ENCODE data around the gene SAP30. TPM values are rescaled to one million over a fixed set of nuclear protein-coding genes. Genes with fewer than 3 reads are reported as not detected.

SAP30 gene
- total RNA-seq, 1 experiment from 2014 or later = 11.4 TPM

GRCh38 chr4:173379929-173380328, 9.2 kb downstream of the SAP30 start:
- Histone ChIP-seq H3K4me2 (no peak overlapping the region), H3F3A (ENCODE audit: insufficient read depth, low read depth) (no peaks in the 10 kb centered on the region), H3K9me3 (ENCODE audit: insufficient read depth, low read depth) (no peaks in the 10 kb centered on the region), H3K9me2 (ENCODE audit: insufficient read depth) (no peaks in the 10 kb centered on the region), H2AFZ (no peak overlapping the region), H3K27me3 (ENCODE audit: insufficient read depth, low read depth) (no peaks in the 10 kb centered on the region), H3K36me3 (ENCODE audit: low read depth) (no peaks in the 10 kb centered on the region), H3K79me2 (ENCODE audit: low read depth) (no peaks in the 10 kb centered on the region), H3K4me3 (no peak overlapping the region), H4K20me1 (ENCODE audit: insufficient read depth) (no peaks in the 10 kb centered on the region), H3K27ac (no peak overlapping the region), H3K4me1 (replicated peaks; ENCODE audit: insufficient read depth) (no peaks in the 10 kb centered on the region)
- intact Hi-C loops (cut with micrococcal nuclease; ENCODE audit: unreplicated experiment) = no loop called here
- ChIA-PET POLR2A (ENCODE audit: unreplicated experiment) (no interaction called here), CTCF (no interaction called here)
- DNase-seq = no peak
- BruUV-seq (replicated peaks) = no TSS peak
- TF ChIP-seq CTCF (conservative IDR thresholded peaks at IDR 0.05) (no peak), EZH2 (IDR thresholded peaks at IDR 0.05; ENCODE audit: low read depth) (no peak)

- Histone ChIP-seq H3K27me3 (ENCODE audit: insufficient read depth, low read depth) (no peaks in the 10 kb centered on the region), H3K4me1 (replicated peaks; ENCODE audit: insufficient read depth) (no peaks in the 10 kb centered on the region), H3K36me3 (ENCODE audit: low read depth) (no peaks in the 10 kb centered on the region), H2AFZ (no peak overlapping the region), H3F3A (ENCODE audit: insufficient read depth, low read depth) (no peaks in the 10 kb centered on the region), H4K20me1 (ENCODE audit: insufficient read depth) (no peaks in the 10 kb centered on the region), H3K4me2 (no peak overlapping the region), H3K79me2 (ENCODE audit: low read depth) (no peaks in the 10 kb centered on the region), H3K9me2 (ENCODE audit: insufficient read depth) (no peaks in the 10 kb centered on the region), H3K4me3 (no peak overlapping the region), H3K27ac (no peak overlapping the region), H3K9me3 (ENCODE audit: insufficient read depth, low read depth) (no peaks in the 10 kb centered on the region)
- BruUV-seq (replicated peaks) = no TSS peak
- TF ChIP-seq CTCF (conservative IDR thresholded peaks at IDR 0.05) (no peak), EZH2 (IDR thresholded peaks at IDR 0.05; ENCODE audit: low read depth) (no peak)
- ChIA-PET POLR2A (ENCODE audit: unreplicated experiment) (no interaction called here), CTCF (interaction anchor here (0.7 kb wide), 1 partner anchor 44 kb away, joined by 6 read pairs; no protein-coding TSS in a partner anchor)
- intact Hi-C loops (cut with micrococcal nuclease; ENCODE audit: unreplicated experiment) = no loop called here
- DNase-seq = no peak
Observed at GRCh38 chr4:173380987-173381386, 10.2 kb downstream of the SAP30 start.

GRCh38 chr4:173381610-173382009, 10.9 kb downstream of the SAP30 start:
- POLR2A ChIA-PET (ENCODE audit: unreplicated experiment) = no interaction called here
- H3K9me3 ChIP-seq (ENCODE audit: insufficient read depth, low read depth) = no peaks in the 10 kb centered on the region
- no peaks in the 10 kb centered on the region for H3K9me2 ChIP-seq (ENCODE audit: insufficient read depth)
- H3K27ac ChIP-seq = no peak overlapping the region
- no peaks in the 10 kb centered on the region for H3K36me3 ChIP-seq (ENCODE audit: low read depth)
- H3K79me2 ChIP-seq (ENCODE audit: low read depth) = no peaks in the 10 kb centered on the region
- no peak overlapping the region for H2AFZ ChIP-seq
- H3K27me3 ChIP-seq (ENCODE audit: insufficient read depth, low read depth) = no peaks in the 10 kb centered on the region
- no peak for DNase-seq
- CTCF ChIA-PET = interaction anchor here (0.7 kb wide), 1 partner anchor 44 kb away, joined by 6 read pairs; no protein-coding TSS in a partner anchor
- no peaks in the 10 kb centered on the region for H3K4me1 ChIP-seq (replicated peaks; ENCODE audit: insufficient read depth)
- H3K4me2 ChIP-seq = no peak overlapping the region
- TF ChIP-seq EZH2 (IDR thresholded peaks at IDR 0.05; ENCODE audit: low read depth) (no peak), CTCF (conservative IDR thresholded peaks at IDR 0.05) (no peak)
- H3K4me3 ChIP-seq = no peak overlapping the region
- intact Hi-C loops (cut with micrococcal nuclease; ENCODE audit: unreplicated experiment) = no loop called here
- no peaks in the 10 kb centered on the region for H3F3A ChIP-seq (ENCODE audit: insufficient read depth, low read depth)
- H4K20me1 ChIP-seq (ENCODE audit: insufficient read depth) = no peaks in the 10 kb centered on the region
- BruUV-seq (replicated peaks) = no TSS peak

Measured in PC-9 (cell line).